Measurements from ENCODE around the gene OGFRL1. TPM values are rescaled to one million over a fixed set of nuclear protein-coding genes. Genes with fewer than 3 reads are reported as not detected.

Gene OGFRL1
- total and polyA plus RNA-seq, 2 of the 4 experiments (the other 2 are of a cell fraction), result 5.4 to 5.7 TPM

GRCh38 chr6:71292001-71292400, 3.4 kb downstream of the OGFRL1 start:
- CTCF ChIA-PET, result no interaction called here
- no peak for ATAC-seq (ENCODE audit: low read depth)

More at GRCh38 chr6:71292001-71292400, 3.4 kb downstream of the OGFRL1 start:
- peak overlapping the region; percentile 35; the same call in 1 of the 2 replicates for H3K23ac ChIP-seq (ENCODE audit: low read depth, low read length)
- 0 out of 2 replicates have a peak, but pooled peaks cover 2% of the 10 kb centered on the region for H3K9me1 ChIP-seq (ENCODE audit: insufficient read depth, low read length)
- no peaks in the 10 kb centered on the region for H3K27me3 ChIP-seq (ENCODE audit: control insufficient read depth, insufficient read depth, low read length)
- H2BK20ac ChIP-seq (ENCODE audit: low read depth, low read length), result no peak overlapping the region
- dilution Hi-C loops (cut with HindIII; ENCODE audit: low sequenced_read_pairs, unreplicated experiment) (no loop called here), intact Hi-C loops (cut with micrococcal nuclease) (loop anchor here (5.0 kb wide), 1 partner anchor 55 kb away; no protein-coding TSS in a partner anchor), in situ Hi-C loops (cut with MboI; ENCODE audit: low sequenced_read_pairs) (loop anchor here (5.0 kb wide), 1 partner anchor 50 kb away; no protein-coding TSS in a partner anchor)
- H3K4me3 ChIP-seq (ENCODE audit: insufficient read depth, low read depth, low read length), result no peak overlapping the region
- no peak overlapping the region for H4K5ac ChIP-seq (ENCODE audit: low read depth, low read length)
- H3K36me3 ChIP-seq (ENCODE audit: control insufficient read depth, insufficient read depth, low read length), result peaks cover 6% of the 10 kb centered on the region; the same call in 1 of the 2 replicates
- no peak overlapping the region for H3K56ac ChIP-seq (ENCODE audit: extremely low read depth, insufficient read depth, low read length)
- POLR2A ChIA-PET (ENCODE audit: unreplicated experiment), result interaction anchor here (0.6 kb wide), 1 partner anchor 9 kb away, joined by 3 read pairs; no protein-coding TSS in a partner anchor
- H2AFZ ChIP-seq (replicated peaks; ENCODE audit: low read length, poor library complexity), result no peak overlapping the region
- BruUV-seq (replicated peaks), result no TSS peak
- H3K4me2 ChIP-seq (ENCODE audit: low read depth, low read length), result no peak overlapping the region; the same call in 1 of the 2 replicates
- no CpG with 5 or more reads among the region's 4 CpGs for WGBS, 2 experiments (ENCODE audit: extremely low coverage in 2 of 2, insufficient read length in 1 of 2)
- peaks cover 18% of the 10 kb centered on the region; the same call in 1 of the 2 replicates for H4K20me1 ChIP-seq (ENCODE audit: insufficient read depth, low read length)
- no peak overlapping the region for H4K91ac ChIP-seq (ENCODE audit: insufficient read depth, low read depth, low read length)
- no peak overlapping the region for H3K27ac ChIP-seq (ENCODE audit: insufficient read depth, low read length)
- TF ChIP-seq RFX5 (IDR thresholded peaks at IDR 0.05; ENCODE audit: low read depth, low read length), result no peak
- TF ChIP-seq FOS (IDR thresholded peaks at IDR 0.05; ENCODE audit: low read depth, low read length), result no peak
- no peak overlapping the region for H2AK9ac ChIP-seq (replicated peaks; ENCODE audit: low read depth, low read length, poor library complexity)
- peak; percentile 7 for DNase-seq
- H3K18ac ChIP-seq (ENCODE audit: low read depth, low read length), result no peak overlapping the region
- H2BK120ac ChIP-seq (ENCODE audit: low read depth, low read length), result no peak overlapping the region
- no peak overlapping the region for H2AK5ac ChIP-seq (ENCODE audit: low read depth, low read length)
- no peak overlapping the region for H3K4ac ChIP-seq (ENCODE audit: low read depth, low read length)
- H3K9me3 ChIP-seq (ENCODE audit: control insufficient read depth, insufficient read depth, low read length), result no peaks in the 10 kb centered on the region
- H3K4me1 ChIP-seq (ENCODE audit: control insufficient read depth, insufficient read depth, low read length), result peaks cover 10% of the 10 kb centered on the region
- no peak overlapping the region for H3K14ac ChIP-seq (replicated peaks; ENCODE audit: low read depth, low read length)
- no peak overlapping the region for H2BK5ac ChIP-seq (ENCODE audit: low read depth, low read length, poor library complexity, severe bottlenecking)
- peaks cover 31 to 53% of the 10 kb centered on the region in 2 experiments for H3K79me1 ChIP-seq (ENCODE audit: low read depth in 1 of 2, low read length in 2 of 2)
- peak overlapping the region in 1 of 2 experiments; percentile 17; a peak in 1 of 4 replicates for H4K8ac ChIP-seq (ENCODE audit: low read depth in 2 of 2, low read length in 2 of 2)
- H2BK15ac ChIP-seq (ENCODE audit: low read depth, low read length), result no peak overlapping the region
- H3K9ac ChIP-seq (ENCODE audit: low read depth, low read length), result no peak overlapping the region
